Measurements from ENCODE around the gene KLK11.
A peak's percentile ranks its signal among the peaks of the same experiment; 100 is the strongest.

The KLK11 gene

DNA sequence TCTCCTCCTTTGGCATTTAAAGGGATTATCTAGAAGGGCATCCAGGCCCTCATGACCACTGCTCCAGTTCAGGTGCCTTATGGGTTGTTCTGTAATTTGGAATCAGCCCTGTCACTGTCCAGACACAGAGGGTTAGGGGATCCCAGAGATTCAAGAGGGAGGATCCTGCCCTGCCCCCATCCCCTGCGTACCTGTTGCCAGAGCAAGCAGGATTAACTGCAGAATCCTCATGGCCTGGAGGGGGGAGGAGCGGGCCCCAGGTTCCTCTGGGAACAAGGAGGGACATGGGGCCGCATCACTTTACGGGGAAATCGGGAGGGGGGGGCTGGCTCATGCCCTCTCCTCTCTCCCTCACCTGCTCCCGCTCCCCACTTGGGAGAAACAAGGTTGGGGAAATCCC lies 1.0 kb downstream of the KLK11 start:
- in situ Hi-C loops (cut with HindIII; ENCODE audit: low pct_unique_long_range_greater_than_20kb, low sequenced_read_pairs): no loop called here
- TF ChIP-seq JUND (IDR thresholded peaks at IDR 0.05; ENCODE audit: low read depth): no peak
- no peak for DNase-seq (ENCODE audit: low read depth in 1 of 2, low spot score in 1 of 2)

DNA sequence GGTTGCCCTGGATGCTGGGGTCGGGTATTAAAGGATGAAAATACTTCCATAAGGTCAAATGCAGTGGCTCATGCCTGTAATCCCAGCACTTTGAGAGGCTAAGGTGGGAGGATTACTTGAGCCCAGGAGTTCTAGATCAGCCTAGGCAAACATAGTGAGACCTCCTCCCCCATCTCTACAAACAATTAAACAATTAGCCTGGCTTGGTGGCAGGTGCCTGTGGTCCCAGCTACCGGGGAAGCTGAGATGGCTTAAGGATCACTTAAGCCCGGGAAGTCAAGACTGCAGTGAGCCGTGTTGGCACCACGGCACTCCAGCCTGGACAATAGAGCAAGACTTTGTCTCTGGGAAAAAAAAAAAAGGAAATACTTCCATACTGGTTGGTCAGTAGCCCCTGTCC lies 1.5 kb downstream of the KLK11 start:
- in situ Hi-C loops (cut with HindIII; ENCODE audit: low pct_unique_long_range_greater_than_20kb, low sequenced_read_pairs): no loop called here
- peak in 1 of 2 experiments; percentile 62 for DNase-seq (ENCODE audit: low read depth in 1 of 2, low spot score in 1 of 2)

DNA sequence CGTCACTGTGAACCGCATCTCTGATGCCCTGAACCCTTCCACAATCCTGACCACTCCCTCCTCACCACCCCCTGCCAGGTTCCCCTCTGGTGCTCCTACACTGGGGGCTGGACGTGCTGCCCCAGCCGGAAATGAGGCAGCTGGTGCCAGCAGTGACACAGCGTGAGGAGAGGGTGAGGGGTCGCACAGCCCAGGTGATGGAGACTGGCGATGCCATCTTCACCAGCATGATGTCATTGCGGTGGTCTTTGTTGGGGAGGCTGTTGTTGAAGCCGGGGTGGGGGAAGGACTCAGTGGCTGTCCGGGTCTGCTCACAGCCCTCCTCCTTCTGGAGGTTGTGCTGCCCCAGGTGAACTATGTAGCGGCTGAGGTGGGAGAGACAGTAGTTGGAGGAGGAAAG lies 2.5 kb downstream of the KLK11 start:
- no peak for TF ChIP-seq JUND (IDR thresholded peaks at IDR 0.05; ENCODE audit: low read depth)
- no peak for DNase-seq (ENCODE audit: low read depth in 1 of 2, low spot score in 1 of 2)
- in situ Hi-C loops (cut with HindIII; ENCODE audit: low pct_unique_long_range_greater_than_20kb, low sequenced_read_pairs): no loop called here

More for the DNA sequence above, 1.5 kb downstream of the KLK11 start:
- no peak for TF ChIP-seq JUND (IDR thresholded peaks at IDR 0.05; ENCODE audit: low read depth)

DNA sequence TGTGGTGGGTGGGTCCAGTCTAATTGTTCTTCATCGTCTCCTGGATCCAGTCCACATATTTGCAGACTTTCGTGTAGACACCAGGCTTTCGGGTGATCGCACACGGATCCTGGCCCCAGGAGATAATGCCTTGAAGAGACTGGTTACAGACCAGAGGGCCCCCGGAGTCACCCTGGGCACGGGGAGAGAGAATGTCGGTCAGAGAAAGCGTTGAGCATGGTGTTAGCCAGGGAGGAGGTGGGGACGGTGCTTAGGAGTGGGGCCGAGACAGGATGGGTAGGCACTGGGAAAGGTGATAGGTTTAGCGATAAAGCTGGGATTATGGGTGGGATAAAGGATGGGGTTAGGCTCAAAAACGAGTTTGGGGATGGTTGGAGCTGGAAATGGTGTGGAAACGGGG lies 3.9 kb downstream of the KLK11 start:
- DNase-seq (ENCODE audit: low read depth in 1 of 2, low spot score in 1 of 2): no peak
- TF ChIP-seq JUND (IDR thresholded peaks at IDR 0.05; ENCODE audit: low read depth): no peak
- in situ Hi-C loops (cut with HindIII; ENCODE audit: low pct_unique_long_range_greater_than_20kb, low sequenced_read_pairs): no loop called here

DNA sequence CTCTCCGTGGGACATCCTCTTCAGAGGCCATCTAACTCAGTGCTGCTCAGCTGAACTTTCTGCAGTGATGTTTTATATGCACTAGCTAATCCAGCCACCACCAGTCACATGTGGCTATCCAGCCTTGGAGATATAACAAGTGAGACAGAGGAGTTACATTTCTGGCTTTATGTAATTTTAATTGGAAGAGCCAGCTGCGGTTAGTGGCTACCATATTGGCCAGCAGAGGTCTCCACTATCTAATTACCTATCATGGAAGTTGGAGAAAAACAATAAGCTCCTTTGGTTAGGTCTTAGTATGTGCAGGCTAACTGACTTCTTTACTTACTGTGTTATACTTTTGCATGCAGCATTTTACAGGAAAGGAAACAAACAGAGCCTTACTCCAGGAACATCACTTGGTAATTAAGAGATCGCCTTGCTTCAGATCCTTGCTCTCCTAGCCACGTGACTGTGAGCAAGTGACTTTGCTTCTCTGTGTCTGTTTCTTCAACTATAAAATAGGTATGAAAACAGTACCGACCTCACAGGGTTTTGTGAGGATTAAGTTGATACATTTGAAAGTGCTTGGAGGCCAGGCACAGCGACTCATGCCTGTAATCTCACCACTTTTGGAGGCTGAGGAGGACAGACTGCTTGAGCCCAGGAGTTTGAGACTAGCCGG lies 5.3 kb downstream of the KLK11 start:
- no peak for TF ChIP-seq JUND (IDR thresholded peaks at IDR 0.05; ENCODE audit: low read depth)
- DNase-seq (ENCODE audit: low read depth in 1 of 2, low spot score in 1 of 2): peak in 1 of 2 experiments; percentile 74
- in situ Hi-C loops (cut with HindIII; ENCODE audit: low pct_unique_long_range_greater_than_20kb, low sequenced_read_pairs): no loop called here

DNA sequence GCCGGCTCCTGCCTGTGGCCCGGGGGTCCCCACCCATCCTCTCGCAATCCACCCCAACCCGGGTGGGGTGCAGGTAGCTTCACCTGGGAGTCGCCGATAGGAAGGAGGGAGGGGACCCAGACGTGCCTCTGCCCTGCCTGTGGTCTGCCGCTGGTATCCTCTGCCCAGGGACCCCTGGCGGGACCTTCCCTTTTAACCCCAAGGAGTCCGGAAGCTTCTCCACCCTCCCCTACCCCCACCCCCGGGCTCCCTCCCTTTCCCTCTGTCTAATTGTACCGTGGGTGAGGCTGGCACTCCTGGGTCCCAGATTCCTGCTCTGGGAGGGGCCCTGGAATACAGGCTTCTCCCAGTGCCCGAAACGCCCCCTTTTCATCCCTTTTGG lies 6.9 kb downstream of the KLK11 start, which contains the start of gene KLK10:
TSS of gene KLK10 (minus strand) at position 166 of the 382 bp plus-strand sequence. CDS start 579 bp downstream, outside the sequence.
- no peak for TF ChIP-seq JUND (IDR thresholded peaks at IDR 0.05; ENCODE audit: low read depth)
- in situ Hi-C loops (cut with HindIII; ENCODE audit: low pct_unique_long_range_greater_than_20kb, low sequenced_read_pairs): no loop called here
- DNase-seq (ENCODE audit: low read depth in 1 of 2, low spot score in 1 of 2): no peak

DNA sequence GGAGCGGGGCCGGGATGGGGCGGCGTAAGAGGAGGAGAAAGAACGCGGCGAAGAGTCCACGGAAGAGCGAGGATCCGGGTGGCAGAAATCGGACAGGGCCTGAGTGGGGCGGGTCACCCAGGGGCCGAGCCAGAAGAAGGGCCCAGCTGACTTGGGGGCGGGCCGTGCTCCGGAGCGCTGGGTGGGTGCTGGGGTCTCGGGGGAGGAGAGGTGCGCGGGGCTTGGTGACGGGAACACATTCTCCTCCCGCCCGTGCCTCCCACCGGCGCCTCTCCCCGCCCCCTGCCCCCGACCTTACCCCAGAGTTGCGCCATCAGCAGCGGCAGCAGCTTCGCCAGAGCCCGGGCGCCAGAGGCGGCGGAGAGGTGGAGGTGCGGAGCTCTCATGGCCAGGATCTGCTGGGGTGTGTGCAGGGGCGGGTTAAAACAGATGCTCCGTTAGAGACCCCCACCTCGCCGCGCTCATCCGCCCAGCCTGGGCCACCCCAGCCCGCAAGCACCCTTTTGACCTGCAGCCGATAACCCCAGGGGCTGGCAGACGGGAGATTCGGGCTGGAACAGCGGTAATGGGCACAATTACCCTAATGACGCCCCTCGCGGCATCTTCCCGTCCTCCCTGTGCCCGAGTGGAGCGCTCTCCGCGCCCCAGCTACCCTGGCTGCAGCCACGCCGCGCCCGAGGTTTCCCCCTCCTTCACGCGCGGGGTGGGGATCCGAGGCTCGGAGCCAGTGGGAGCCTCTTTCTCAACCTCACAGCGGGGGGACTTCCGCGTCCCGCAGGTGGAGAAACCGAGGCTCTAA lies 7.5 kb downstream of the KLK11 start:
- DNase-seq (ENCODE audit: low read depth in 1 of 2, low spot score in 1 of 2): peak in 1 of 2 experiments; percentile 85
- in situ Hi-C loops (cut with HindIII; ENCODE audit: low pct_unique_long_range_greater_than_20kb, low sequenced_read_pairs): no loop called here
- no peak for TF ChIP-seq JUND (IDR thresholded peaks at IDR 0.05; ENCODE audit: low read depth)

DNA sequence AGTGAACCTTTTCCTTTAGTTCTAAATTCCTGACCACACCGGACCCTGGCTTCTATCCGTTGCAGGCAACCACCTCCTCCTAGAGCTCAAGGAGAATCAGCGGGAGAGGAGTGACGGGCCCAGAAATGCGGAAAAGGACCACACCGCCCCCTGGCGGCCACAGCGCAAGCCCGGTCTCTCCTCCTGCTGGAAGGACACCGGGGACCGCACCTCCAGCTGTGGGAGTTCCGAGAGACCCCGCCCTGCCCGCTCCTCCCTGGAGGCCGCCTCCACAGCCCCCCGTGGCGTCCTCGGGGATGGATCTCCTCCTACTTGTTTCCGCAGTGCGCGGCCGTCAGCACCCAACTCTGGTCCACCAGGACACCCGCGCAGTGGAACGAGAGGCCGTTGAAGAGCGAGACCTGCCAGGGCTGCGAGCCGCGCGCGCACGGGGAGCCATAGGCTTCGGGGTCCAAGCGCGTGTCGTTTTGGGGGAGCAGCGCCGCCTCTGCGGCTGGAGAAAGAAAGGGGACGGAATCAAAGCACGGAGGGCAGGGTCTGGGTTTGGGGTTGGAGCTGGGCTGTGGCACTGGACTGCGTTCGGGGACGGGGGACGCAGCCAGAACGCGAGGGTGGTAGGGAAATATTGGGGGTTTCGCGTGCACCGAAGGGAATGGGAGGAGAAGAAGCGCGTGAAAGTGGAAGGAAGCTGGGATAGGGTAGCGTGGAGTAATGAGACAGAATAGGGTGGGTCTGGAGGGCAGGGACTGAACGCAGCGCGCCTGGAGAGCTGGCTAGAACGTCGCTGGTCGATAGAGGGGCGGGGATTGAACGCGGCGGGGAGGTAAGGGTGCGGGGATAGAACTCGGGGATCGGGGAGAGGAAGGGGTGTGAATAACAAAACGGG lies 9.4 kb downstream of the KLK11 start:
- in situ Hi-C loops (cut with HindIII; ENCODE audit: low pct_unique_long_range_greater_than_20kb, low sequenced_read_pairs): no loop called here
- peak; percentile 85 to 93 for DNase-seq (ENCODE audit: low read depth in 1 of 2, low spot score in 1 of 2)
- no peak for TF ChIP-seq JUND (IDR thresholded peaks at IDR 0.05; ENCODE audit: low read depth)

DNA sequence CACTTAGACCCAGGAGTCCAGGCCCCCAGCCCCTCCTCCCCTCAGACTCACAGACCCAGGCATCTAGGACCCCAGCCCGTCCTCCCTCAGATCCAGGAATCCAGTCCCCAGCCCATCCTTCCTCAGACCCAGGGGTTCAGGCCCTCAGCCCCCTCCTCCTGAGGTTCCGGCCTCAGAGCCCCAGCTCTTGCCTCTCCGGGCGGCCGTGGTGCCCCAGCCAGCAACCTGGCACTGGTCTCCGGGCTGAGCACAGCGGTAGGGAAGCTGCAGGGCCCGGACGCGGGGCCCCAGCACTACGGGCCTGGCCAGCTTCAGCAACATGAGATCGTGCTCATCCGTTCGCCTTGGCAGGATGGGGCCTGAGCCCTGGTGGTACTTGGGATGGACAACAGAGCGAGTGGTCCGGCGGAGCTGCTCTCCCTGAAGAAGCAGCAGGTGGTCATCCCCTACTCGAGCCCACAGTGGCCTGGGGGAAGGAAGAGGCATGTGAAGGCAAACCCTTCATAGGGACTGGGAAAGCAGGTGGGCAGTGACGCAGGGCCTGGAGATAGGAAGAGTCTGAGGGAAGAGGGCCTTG lies 10.6 kb downstream of the KLK11 start:
- no peak for TF ChIP-seq JUND (IDR thresholded peaks at IDR 0.05; ENCODE audit: low read depth)
- no peak for DNase-seq (ENCODE audit: low read depth in 1 of 2, low spot score in 1 of 2)
- in situ Hi-C loops (cut with HindIII; ENCODE audit: low pct_unique_long_range_greater_than_20kb, low sequenced_read_pairs): no loop called here

DNA sequence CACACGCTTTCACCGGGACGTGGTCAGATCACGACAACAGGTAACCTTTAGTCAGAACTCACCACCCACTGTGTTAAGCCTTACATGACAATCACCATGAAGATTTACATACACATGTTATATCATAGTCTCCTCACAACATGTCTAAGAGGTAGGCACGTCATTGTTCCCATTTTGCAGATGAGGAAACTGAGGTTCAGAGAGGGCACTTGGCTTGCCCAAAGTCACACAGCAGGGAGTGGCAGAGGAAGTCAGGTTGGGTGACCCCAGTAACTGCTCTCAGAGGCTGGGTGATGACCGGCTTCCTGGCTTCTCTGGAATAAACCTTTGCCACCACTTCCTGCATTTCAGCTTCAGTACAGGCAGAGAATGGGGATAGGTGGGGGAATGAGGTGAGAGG lies 12.2 kb downstream of the KLK11 start:
- no peak for DNase-seq (ENCODE audit: low read depth in 1 of 2, low spot score in 1 of 2)
- in situ Hi-C loops (cut with HindIII; ENCODE audit: low pct_unique_long_range_greater_than_20kb, low sequenced_read_pairs): no loop called here
- TF ChIP-seq JUND (IDR thresholded peaks at IDR 0.05; ENCODE audit: low read depth): no peak

DNA sequence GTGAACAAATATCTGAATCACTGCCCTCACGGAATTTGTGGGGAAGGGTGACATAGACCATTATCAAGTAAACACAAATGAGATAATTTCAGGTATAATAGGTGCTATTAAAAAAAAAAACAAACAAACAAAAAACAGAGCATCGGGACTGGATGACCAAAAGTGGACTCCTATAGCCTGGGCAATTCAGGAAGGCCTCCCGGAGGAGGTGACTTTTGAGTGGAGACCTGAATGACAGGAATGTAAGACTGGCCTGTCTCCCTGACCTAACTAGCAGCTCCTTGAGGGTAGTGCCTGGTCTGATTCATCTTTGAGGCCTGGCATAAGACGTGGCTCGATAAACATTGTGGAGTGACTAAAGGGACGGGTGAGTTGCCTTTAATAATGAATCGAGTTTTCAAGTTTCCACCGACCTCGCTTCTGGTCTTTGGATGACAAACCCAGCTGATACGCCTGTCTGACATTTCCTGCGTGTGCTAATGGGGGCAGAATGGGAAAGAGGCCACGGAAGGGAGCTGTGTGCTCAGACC lies 13.7 kb downstream of the KLK11 start:
- TF ChIP-seq JUND (IDR thresholded peaks at IDR 0.05; ENCODE audit: low read depth): no peak
- DNase-seq (ENCODE audit: low read depth in 1 of 2, low spot score in 1 of 2): no peak
- in situ Hi-C loops (cut with HindIII; ENCODE audit: low pct_unique_long_range_greater_than_20kb, low sequenced_read_pairs): no loop called here
